IgD-negative memory B cell (primary cell): ENCODE data around the gene RAB23. TPM values are rescaled to one million over a fixed set of nuclear protein-coding genes. Genes with fewer than 3 reads are reported as not detected.
A peak's percentile ranks its signal among the peaks of the same experiment; 100 is the strongest.
"Not testable (repeated sequence)": the region's sequence is repeated elsewhere in the genome, so short reads cannot be mapped to it uniquely, and the experiment has no call there.

Source experiments
- H3K27ac Mint-ChIP-seq, 3 donors: one replicate each; pipeline ENCODE4 v1.8.0; 2020 to 2022; ENCODE audit warnings: mild to moderate bottlenecking in 3 of 3, mixed read lengths in 3 of 3, moderate library complexity in 1 of 3
- H3K27me3 Mint-ChIP-seq: one replicate; pipeline ENCODE4 v1.8.0; 2021; ENCODE audit warnings: mixed read lengths
- H3K36me3 Mint-ChIP-seq: one replicate; pipeline ENCODE4 v1.8.0; 2020; ENCODE audit warnings: mild to moderate bottlenecking, mixed read lengths
- H3K4me1 Mint-ChIP-seq, 3 donors: one replicate each; pipeline ENCODE4 v1.8.0; 2020 to 2022; ENCODE audit warnings: mixed read lengths in 3 of 3, mild to moderate bottlenecking in 1 of 3
- H3K4me3 Mint-ChIP-seq, 4 donors: one replicate each; pipeline ENCODE4 v1.8.0; 2020 to 2022; ENCODE audit warnings: mild to moderate bottlenecking in 4 of 4, mixed read lengths in 4 of 4, moderate library complexity in 3 of 4
- H3K9me3 Mint-ChIP-seq, 3 donors: one replicate each; pipeline ENCODE4 v1.8.0; 2020 to 2021; ENCODE audit warnings: mixed read lengths in 3 of 3, mild to moderate bottlenecking in 1 of 3
- polyA plus RNA-seq: library from polyadenylated mRNA; unstranded; fragments of 300-500 nt; fragmentation: Illumina TruSeq; gene quantifications from one replicate; pipeline ENCODE4 v1.2.3, GENCODE V29; 2021

RAB23 gene
- polyA plus RNA-seq, 1 donor from 2014 or later, result 0.74 TPM

DNA sequence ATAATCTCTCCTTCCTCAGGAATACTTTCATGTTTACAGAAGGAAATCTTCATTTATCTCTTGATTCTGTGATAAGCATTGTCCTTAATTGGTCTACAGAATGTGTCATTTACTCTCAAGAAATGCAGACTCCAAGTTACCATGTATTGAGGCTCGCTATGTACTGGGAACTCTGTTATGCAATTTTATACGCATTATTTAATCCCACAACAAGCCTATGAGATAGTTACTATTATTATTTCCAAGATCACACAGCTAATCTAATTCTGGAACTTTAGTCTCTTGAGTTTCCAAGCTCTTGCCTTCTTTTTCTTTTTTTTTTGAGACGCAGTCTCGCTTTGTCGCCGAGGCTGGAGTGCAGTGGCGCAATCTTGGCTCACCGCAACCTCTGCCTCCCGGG lies 30.0 kb upstream of the RAB23 start:
- H3K27ac Mint-ChIP-seq, result peak overlapping the region in 1 of 3 donors; percentile 80
- no peak overlapping the region for H3K4me3 Mint-ChIP-seq
- H3K4me1 Mint-ChIP-seq, result no peaks in the 10 kb centered on the region
- H3K9me3 Mint-ChIP-seq, result no peaks in the 10 kb centered on the region
- no peaks in the 10 kb centered on the region for H3K27me3 Mint-ChIP-seq
- no peaks in the 10 kb centered on the region for H3K36me3 Mint-ChIP-seq

DNA sequence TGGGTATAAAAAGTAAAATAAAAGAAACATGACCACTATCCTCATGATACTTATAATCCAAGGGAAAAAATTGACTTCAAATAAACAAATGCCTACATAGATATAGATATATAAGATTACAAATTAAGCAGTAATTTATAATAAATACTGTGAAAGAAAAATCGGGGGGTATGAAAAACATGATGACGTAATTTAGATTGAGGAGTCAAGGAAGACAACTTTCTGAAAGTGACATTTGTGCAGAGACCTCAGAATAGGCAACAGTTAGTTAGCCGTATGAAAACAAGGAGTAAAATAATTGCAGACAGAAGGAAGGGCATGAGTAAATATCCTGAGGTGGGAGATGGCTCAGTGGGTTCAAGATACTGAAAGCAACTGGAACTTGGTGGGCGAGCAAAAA lies 28.2 kb upstream of the RAB23 start:
- Mint-ChIP-seq H3K4me3 (no peak overlapping the region), H3K27ac (no peak overlapping the region), H3K9me3 (no peaks in the 10 kb centered on the region), H3K36me3 (no peaks in the 10 kb centered on the region), H3K4me1 (no peaks in the 10 kb centered on the region), H3K27me3 (no peaks in the 10 kb centered on the region)

DNA sequence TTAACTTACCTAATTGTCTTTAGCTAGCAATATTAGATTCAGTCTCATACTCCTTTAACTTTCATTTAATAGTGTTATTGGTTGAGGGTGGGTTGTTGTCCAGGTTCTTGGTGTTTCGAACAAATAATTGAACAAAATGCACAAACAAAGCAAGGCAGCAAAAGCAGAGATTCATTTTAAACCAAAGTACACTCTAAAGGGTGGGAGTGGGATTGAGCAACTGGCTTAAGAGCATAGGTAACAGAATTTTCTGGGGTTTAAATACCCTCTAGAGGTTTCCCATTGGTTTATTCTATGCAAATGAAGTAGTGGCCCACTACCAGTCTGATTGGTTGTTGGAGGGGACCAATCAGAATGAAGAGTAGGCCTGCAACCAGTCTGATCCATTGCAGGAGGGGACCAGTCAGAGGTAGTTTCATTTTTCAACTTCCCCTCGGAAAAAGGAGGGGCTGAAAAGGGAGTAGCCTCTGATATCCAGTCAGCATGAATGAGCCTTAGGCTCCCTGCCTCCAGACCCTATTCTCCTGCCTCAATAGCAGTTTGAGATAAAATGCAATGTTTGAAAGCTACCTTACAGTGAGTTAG lies 26.3 kb upstream of the RAB23 start:
- no peak overlapping the region for H3K4me3 Mint-ChIP-seq
- H3K27ac Mint-ChIP-seq, result no peak overlapping the region
- H3K36me3 Mint-ChIP-seq, result no peaks in the 10 kb centered on the region
- no peaks in the 10 kb centered on the region for H3K27me3 Mint-ChIP-seq
- H3K9me3 Mint-ChIP-seq, result no peaks in the 10 kb centered on the region
- H3K4me1 Mint-ChIP-seq, result no peaks in the 10 kb centered on the region

- no peak overlapping the region for H3K27ac Mint-ChIP-seq
- H3K4me1 Mint-ChIP-seq, result no peaks in the 10 kb centered on the region
- no peaks in the 10 kb centered on the region for H3K27me3 Mint-ChIP-seq
- H3K9me3 Mint-ChIP-seq, result no peaks in the 10 kb centered on the region
- no peaks in the 10 kb centered on the region for H3K36me3 Mint-ChIP-seq
- H3K4me3 Mint-ChIP-seq, result no peak overlapping the region
Measured at GRCh38 chr6:57247603-57248002, 25.5 kb upstream of the RAB23 start.

- Mint-ChIP-seq H3K4me3 (no peak overlapping the region), H3K4me1 (no peaks in the 10 kb centered on the region), H3K27ac (no peak overlapping the region), H3K9me3 (no peaks in the 10 kb centered on the region), H3K27me3 (no peaks in the 10 kb centered on the region), H3K36me3 (no peaks in the 10 kb centered on the region)
Measured at GRCh38 chr6:57246307-57246706, 24.2 kb upstream of the RAB23 start.

- Mint-ChIP-seq H3K36me3 (no peaks in the 10 kb centered on the region), H3K27ac (no peak overlapping the region), H3K4me3 (peak overlapping the region in 1 of 4 donors; percentile 14), H3K9me3 (no peaks in the 10 kb centered on the region), H3K27me3 (peaks cover 4% of the 10 kb centered on the region), H3K4me1 (no peaks in the 10 kb centered on the region)
Measured at GRCh38 chr6:57243954-57244353, 21.8 kb upstream of the RAB23 start.

- H3K4me1 Mint-ChIP-seq, H3K9me3 Mint-ChIP-seq, H3K27me3 Mint-ChIP-seq, H3K36me3 Mint-ChIP-seq, H3K27ac Mint-ChIP-seq: not testable (repeated sequence)
- peak overlapping the region in 1 of 4 donors; percentile 14 for H3K4me3 Mint-ChIP-seq
Measured at GRCh38 chr6:57243526-57243925, 21.4 kb upstream of the RAB23 start.

GRCh38 chr6:57242505-57242904 lies 20.4 kb upstream of the RAB23 start:
- Mint-ChIP-seq H3K27me3 (peaks cover 5% of the 10 kb centered on the region), H3K4me3 (no peak overlapping the region), H3K36me3 (no peaks in the 10 kb centered on the region), H3K4me1 (peaks cover 0 to 2% (median 0%) of the 10 kb centered on the region in 3 donors), H3K9me3 (no peaks in the 10 kb centered on the region), H3K27ac (no peak overlapping the region)

GRCh38 chr6:57226221-57226620 lies 4.1 kb upstream of the RAB23 start:
- Mint-ChIP-seq H3K36me3 (no peaks in the 10 kb centered on the region), H3K27ac (peak overlapping the region in 1 of 3 donors; percentile 6), H3K9me3 (no peaks in the 10 kb centered on the region), H3K4me1 (peaks cover under 1 to 5% (median under 1%) of the 10 kb centered on the region in 3 donors), H3K27me3 (peaks cover 11% of the 10 kb centered on the region), H3K4me3 (no peak overlapping the region)

DNA sequence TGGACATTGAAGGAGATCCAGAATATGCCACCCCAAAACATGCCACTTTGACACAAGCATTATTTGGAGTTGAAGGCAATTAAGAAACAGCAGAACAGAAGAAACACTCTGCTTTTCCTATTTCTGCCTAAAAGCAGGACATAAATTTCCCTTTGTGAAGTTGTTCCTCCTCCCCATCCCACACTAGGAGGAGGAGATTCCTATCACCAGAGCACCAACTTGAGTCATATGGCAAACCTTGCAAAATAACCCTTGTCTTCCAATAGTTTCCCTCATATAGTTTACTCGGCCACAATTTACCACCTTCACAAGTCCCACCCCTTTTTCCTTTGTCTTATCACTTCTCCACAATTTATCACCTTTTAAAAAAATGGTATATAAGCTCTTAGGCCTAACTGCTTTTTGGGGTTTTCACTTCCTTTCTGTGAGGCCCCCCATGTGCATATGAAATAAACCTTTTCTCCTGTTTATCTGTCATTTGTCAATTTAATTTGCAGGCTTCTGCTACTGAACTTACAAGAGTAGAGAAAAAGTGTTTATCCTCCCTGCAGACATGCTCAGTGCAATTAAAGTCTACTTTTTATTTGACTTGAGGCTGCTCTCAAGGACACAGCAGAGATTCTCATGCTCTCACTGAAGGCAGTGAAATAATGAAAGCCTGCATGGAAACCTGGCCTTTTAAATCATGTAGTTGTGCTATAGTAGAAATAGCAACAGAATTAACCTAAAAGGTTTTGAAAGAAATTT lies 2.8 kb upstream of the RAB23 start:
- H3K27me3 Mint-ChIP-seq, result peaks cover 7% of the 10 kb centered on the region
- no peaks in the 10 kb centered on the region for H3K36me3 Mint-ChIP-seq
- H3K4me3 Mint-ChIP-seq, result peak overlapping the region in 1 of 4 donors; percentile 49
- H3K9me3 Mint-ChIP-seq, result no peaks in the 10 kb centered on the region
- peaks cover 2 to 5% (median 2%) of the 10 kb centered on the region in 3 donors for H3K4me1 Mint-ChIP-seq
- H3K27ac Mint-ChIP-seq, result no peak overlapping the region

GRCh38 chr6:57222743-57223077 lies 603 bp upstream of the RAB23 start:
- peak overlapping the region; percentile 98 to 100 (median 99) for H3K4me3 Mint-ChIP-seq
- peaks cover 2 to 5% (median 2%) of the 10 kb centered on the region in 3 donors for H3K4me1 Mint-ChIP-seq
- H3K27me3 Mint-ChIP-seq, result peaks cover 6% of the 10 kb centered on the region
- H3K36me3 Mint-ChIP-seq, result no peaks in the 10 kb centered on the region
- H3K27ac Mint-ChIP-seq, result peak overlapping the region; percentile 25 to 86 (median 80)
- H3K9me3 Mint-ChIP-seq, result no peaks in the 10 kb centered on the region

- H3K4me3 Mint-ChIP-seq, result peak overlapping the region; percentile 88 to 99 (median 97)
- H3K27ac Mint-ChIP-seq, result peak overlapping the region; percentile 76 to 91 (median 86)
- H3K9me3 Mint-ChIP-seq, result no peaks in the 10 kb centered on the region
- H3K36me3 Mint-ChIP-seq, result no peaks in the 10 kb centered on the region
- peaks cover 2 to 5% (median 5%) of the 10 kb centered on the region in 3 donors for H3K4me1 Mint-ChIP-seq
- H3K27me3 Mint-ChIP-seq, result peaks cover 6% of the 10 kb centered on the region
Measured at GRCh38 chr6:57221191-57221935, 744 bp downstream of the RAB23 start.

DNA sequence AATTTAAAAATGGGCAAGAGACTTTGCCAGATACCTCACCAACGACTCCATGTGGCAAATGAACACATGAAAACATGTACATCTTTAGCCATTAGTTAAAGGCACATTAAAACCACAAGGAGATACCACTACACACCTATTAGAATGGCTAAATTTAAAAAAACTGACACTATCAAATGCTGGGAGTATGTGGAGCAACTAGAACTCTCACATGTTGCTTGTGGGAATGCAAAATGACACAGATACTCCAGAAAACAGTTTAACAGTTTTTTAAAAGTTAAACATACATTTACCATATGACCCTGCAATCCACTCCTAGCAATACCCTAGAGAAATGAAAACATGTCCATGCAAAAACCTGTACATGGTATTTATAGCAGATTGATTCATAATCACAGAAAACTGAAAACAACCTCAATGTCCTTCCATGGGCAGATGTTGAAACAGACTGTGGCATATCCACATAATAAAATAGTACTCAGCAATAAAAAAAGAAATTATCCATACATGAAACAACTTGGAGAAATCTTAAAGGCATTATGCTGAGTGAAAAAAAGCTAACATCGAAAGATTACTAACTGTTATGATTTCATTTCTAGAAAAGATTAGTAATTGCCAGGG lies 1.9 kb downstream of the RAB23 start:
- peaks cover 0 to 5% (median 0%) of the 10 kb centered on the region in 3 donors for H3K9me3 Mint-ChIP-seq
- H3K4me1 Mint-ChIP-seq, result peaks cover 2 to 5% (median 5%) of the 10 kb centered on the region in 3 donors
- H3K4me3 Mint-ChIP-seq, result peak overlapping the region in 1 of 4 donors; percentile 99
- peaks cover 4% of the 10 kb centered on the region for H3K36me3 Mint-ChIP-seq
- H3K27me3 Mint-ChIP-seq, result peaks cover 6% of the 10 kb centered on the region
- H3K27ac Mint-ChIP-seq, result peak overlapping the region in 1 of 3 donors; percentile 26

- H3K27me3 Mint-ChIP-seq, result peaks cover 3% of the 10 kb centered on the region
- peaks cover 0 to 12% (median 2%) of the 10 kb centered on the region in 3 donors for H3K4me1 Mint-ChIP-seq
- H3K36me3 Mint-ChIP-seq, result peaks cover 4% of the 10 kb centered on the region
Measured at GRCh38 chr6:57217270-57217669, 4.8 kb downstream of the RAB23 start.

More at GRCh38 chr6:57217270-57217669, 4.8 kb downstream of the RAB23 start:
- Mint-ChIP-seq H3K9me3 (peaks cover 0 to 8% (median 0%) of the 10 kb centered on the region in 3 donors), H3K4me3 (no peak overlapping the region), H3K27ac (peak overlapping the region in 1 of 3 donors; percentile 6)
